HCT116 (cell line): ENCODE measurements around the gene EXOSC7. TPM values are rescaled to one million over a fixed set of nuclear protein-coding genes. Genes with fewer than 3 reads are reported as not detected.

Experiments
- ATAC-seq: fragments of 200-7000 bp; cut with Tn5 transposase; 2 replicates; pipeline ENCODE4 v1.9.1; 2020; ENCODE audit warnings: mild to moderate bottlenecking, moderate library complexity
- BruUV-seq: library from RNA; stranded (reverse); fragments of 400-500 nt; replicated peaks from 2 replicates; lab custom pipeline; 2021; lab: Mats Ljungman, UMichigan
- CTCF ChIA-PET: fragments of 300-600 bp; sonication (Branson Sonifier 250); formaldehyde crosslinking; loops from one replicate; lab custom pipeline; 2021; ENCODE audit warnings: antibody characterized with exemption; lab: Charles Lee
- POLR2A ChIA-PET: fragments of 300-600, 350-600 bp; sonication (Branson Sonifier 250); formaldehyde crosslinking; loops from one replicate; lab custom pipeline; 2021; ENCODE audit warnings: antibody characterized with exemption; lab: Charles Lee
- RAD21 ChIA-PET, 2 experiments: fragments of 300-600 bp; sonication (Branson Sonifier 250); formaldehyde crosslinking; loops; one replicate each; lab custom pipeline; 2023; ENCODE audit warnings: low total read pairs in 2 of 2; ENCODE audit not compliant: uncharacterized antibody in 2 of 2, unreplicated experiment in 2 of 2, low non-redundant PET in 1 of 2; lab: Charles Lee
- DNase-seq: peaks from one replicate; pipeline ENCODE4 v3.0.0-alpha.2; 2010; ENCODE audit warnings: low read depth, low spot score
- H2AFZ ChIP-seq: fragments of 200-600 bp; shearing (Covaris generic), sonication (generic); 2 replicates; pipeline ENCODE4 v1.6.1; 2017; ENCODE audit warnings: low read depth, mixed run types, mixed read lengths, antibody characterized with exemption, low read length; ENCODE audit not compliant: poor library complexity, severe bottlenecking
- H3K27ac ChIP-seq: 2 replicates; pipeline ENCODE4 v1.5.1; 2012; ENCODE audit warnings: low read depth, low read length
- H3K27me3 ChIP-seq: fragments of 200-600 bp; sonication (generic); 2 replicates; pipeline ENCODE4 v1.6.1; 2016; ENCODE audit warnings: mixed run types, low read length, mixed read lengths; ENCODE audit not compliant: insufficient read depth
- H3K36me3 ChIP-seq, 2 experiments: fragments of 200-500 bp in 1 of 2; fragments of 200-600 bp in 1 of 2; sonication (Bioruptor generic) in 1 of 2; sonication (generic) in 1 of 2; 2 replicates each; pipeline versions ENCODE4 v1.5.1 to v1.6.1; 2014 to 2016; ENCODE audit warnings: low read length in 2 of 2, inconsistent platforms in 1 of 2, mixed read lengths in 1 of 2, mixed run types in 1 of 2; ENCODE audit not compliant: insufficient read depth in 2 of 2, control insufficient read depth in 1 of 2
- H3K4me1 ChIP-seq, 2 experiments: fragments of 200-600 bp in 1 of 2; sonication (generic) in 1 of 2; 2 replicates each; pipeline versions ENCODE4 v1.5.1 to v1.6.1; 2012 to 2017; ENCODE audit warnings: low read length in 2 of 2, inconsistent platforms in 1 of 2, mild to moderate bottlenecking in 1 of 2, mixed read lengths in 1 of 2, mixed run types in 1 of 2, moderate library complexity in 1 of 2; ENCODE audit not compliant: insufficient read depth in 2 of 2, control insufficient read depth in 1 of 2
- H3K4me2 ChIP-seq: fragments of 200-600 bp; sonication (generic); 2 replicates; pipeline ENCODE4 v1.6.1; 2017; ENCODE audit warnings: mixed run types, low read length, mixed read lengths
- H3K4me3 ChIP-seq, 2 experiments: fragments of 200-600 bp in 1 of 2; sonication (generic) in 1 of 2; replicated peaks in 1 of 2; 2 replicates each; pipeline ENCODE4 v1.5.1; 2011 to 2016; ENCODE audit warnings: low read length in 2 of 2, control low read depth in 1 of 2, low read depth in 1 of 2, mild to moderate bottlenecking in 1 of 2, mixed read lengths in 1 of 2, mixed run types in 1 of 2
- H3K79me2 ChIP-seq: fragments of 200-600 bp; sonication (generic); 2 replicates; pipeline ENCODE4 v1.6.1; 2017; ENCODE audit warnings: mild to moderate bottlenecking, mixed run types, low read length, moderate library complexity, mixed read lengths; ENCODE audit not compliant: insufficient read depth
- H3K9ac ChIP-seq: fragments of 200-600 bp; sonication (generic); 2 replicates; pipeline ENCODE4 v1.6.1; 2016; ENCODE audit warnings: low read length, mixed read lengths
- H3K9me2 ChIP-seq: fragments of 200-600 bp; sonication (generic), shearing (Covaris generic); 2 replicates; pipeline ENCODE4 v1.6.1; 2017; ENCODE audit warnings: mixed run types, mild to moderate bottlenecking, moderate library complexity; ENCODE audit not compliant: insufficient read depth
- H3K9me3 ChIP-seq, 2 experiments: fragments of 200-500 bp in 1 of 2; fragments of 200-600 bp in 1 of 2; sonication (Bioruptor generic) in 1 of 2; sonication (generic) in 1 of 2; 2 replicates each; pipeline ENCODE4 v1.6.1; 2014 to 2017; ENCODE audit warnings: low read length in 2 of 2, mixed read lengths in 2 of 2, inconsistent platforms in 1 of 2, low read depth in 1 of 2, mild to moderate bottlenecking in 1 of 2, mixed run types in 1 of 2, moderate library complexity in 1 of 2; ENCODE audit not compliant: control insufficient read depth in 1 of 2, insufficient read depth in 1 of 2
- H4K20me1 ChIP-seq: fragments of 200-600 bp; sonication (generic), shearing (Covaris generic); 2 replicates; pipeline ENCODE4 v1.6.1; 2017; ENCODE audit warnings: mixed run types, mild to moderate bottlenecking, moderate library complexity; ENCODE audit not compliant: insufficient read depth
- ATF3 ChIP-seq: IDR thresholded peaks from 2 replicates; pipeline ENCODE4 v1.6.1; 2012
- CBX3 ChIP-seq: IDR thresholded peaks from 2 replicates; pipeline ENCODE4 v1.6.1; 2012; ENCODE audit warnings: low read depth
- CTCF ChIP-seq, 3 experiments: fragments of 200-600 bp in 1 of 3; sonication (generic) in 1 of 3; IDR thresholded peaks in 2 of 3; conservative IDR thresholded peaks in 1 of 3; 2 replicates each; pipeline ENCODE4 v1.5.1; 2012 to 2017; ENCODE audit warnings: low read depth in 2 of 3, low read length in 2 of 3, antibody characterized with exemption in 1 of 3, borderline replicate concordance in 1 of 3, control low read depth in 1 of 3, mild to moderate bottlenecking in 1 of 3, mixed read lengths in 1 of 3, mixed run types in 1 of 3, moderate library complexity in 1 of 3; ENCODE audit not compliant: insufficient read depth in 1 of 3
- EGR1 ChIP-seq: IDR thresholded peaks from 2 replicates; pipeline ENCODE4 v1.6.1; 2012; ENCODE audit warnings: low read depth
- ELF1 ChIP-seq: IDR thresholded peaks from 2 replicates; pipeline ENCODE4 v1.6.1; 2012; ENCODE audit warnings: low read depth, borderline replicate concordance
- EZH2 ChIP-seq: fragments of 200-600 bp; sonication (generic); IDR thresholded peaks from 2 replicates; pipeline ENCODE4 v1.6.1; 2017; ENCODE audit warnings: antibody characterized with exemption, mixed run types
- JUND ChIP-seq: IDR thresholded peaks from 2 replicates; pipeline ENCODE4 v1.6.1; 2012
- POLR2A ChIP-seq: IDR thresholded peaks from 2 replicates; pipeline ENCODE4 v1.7.0; 2011; ENCODE audit warnings: borderline replicate concordance; ENCODE audit not compliant: insufficient read depth, insufficient read length; ENCODE audit errors: extremely low read depth
- POLR2AphosphoS5 ChIP-seq: IDR thresholded peaks from 2 replicates; pipeline ENCODE4 v1.6.1; 2011; ENCODE audit warnings: mild to moderate bottlenecking, low read depth, low read length, moderate library complexity
- SIN3A ChIP-seq: IDR thresholded peaks from 2 replicates; pipeline ENCODE4 v1.6.1; 2012; ENCODE audit warnings: low read depth
- TCF7L2 ChIP-seq: IDR thresholded peaks from 2 replicates; pipeline ENCODE4 v1.7.0; 2011; ENCODE audit warnings: borderline replicate concordance, inconsistent platforms; ENCODE audit not compliant: insufficient read depth, insufficient read length; ENCODE audit errors: extremely low read depth
- YY1 ChIP-seq: IDR thresholded peaks from 2 replicates; pipeline ENCODE4 v1.6.1; 2011; ENCODE audit warnings: low read length, low read depth, moderate library complexity, mild to moderate bottlenecking; ENCODE audit not compliant: insufficient replicate concordance; ENCODE audit errors: extremely low read depth
- intact Hi-C: fragments of 100-400 bp; cut with micrococcal nuclease; formaldehyde crosslinking; loops from 2 replicates; pipeline ENCODE4 v1.10.0; 2022
- total RNA-seq: library from RNA; stranded (reverse); gene quantifications from one replicate; pipeline ENCODE4 v1.2.1, GENCODE V29; 2021; ENCODE audit not compliant: unreplicated experiment
- TF ChIP-seq, protein P1 (sequence below): IDR thresholded peaks from 2 replicates; pipeline ENCODE4 v1.6.1; 2011; ENCODE audit warnings: mild to moderate bottlenecking, low read length, moderate library complexity; ENCODE audit not compliant: insufficient replicate concordance; ENCODE audit errors: extremely low read depth
- TF ChIP-seq, protein P2 (sequence below): IDR thresholded peaks from 2 replicates; pipeline ENCODE4 v1.6.1; 2012; ENCODE audit warnings: low read depth

The EXOSC7 gene
- total RNA-seq, 1 experiment from 2014 or later: 72.6 TPM

DNA sequence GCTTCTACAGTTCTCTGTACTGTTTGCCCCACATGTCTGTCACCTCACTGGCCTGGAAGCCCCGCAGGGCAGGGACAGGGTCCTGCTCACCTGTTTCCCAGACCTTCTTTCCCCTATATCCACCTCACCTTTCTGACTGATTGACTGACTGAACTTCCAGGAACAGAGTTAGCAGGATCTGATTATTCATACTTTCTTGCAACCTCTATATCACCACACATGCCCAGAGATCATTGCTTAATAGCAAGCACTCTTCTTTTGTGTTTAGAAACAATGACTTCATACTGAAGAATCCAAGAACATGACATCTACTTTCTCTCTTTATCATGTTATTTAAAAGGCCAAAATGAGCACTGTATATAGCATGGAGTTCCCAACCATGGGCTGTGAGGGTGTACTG is 32.1 kb downstream of the EXOSC7 start:
- no peaks in the 10 kb centered on the region for H4K20me1 ChIP-seq
- no peak overlapping the region for H3K27ac ChIP-seq
- H2AFZ ChIP-seq: no peak overlapping the region
- H3K4me3 ChIP-seq: no peak overlapping the region
- H3K9me3 ChIP-seq: no peaks in the 10 kb centered on the region
- H3K27me3 ChIP-seq: no peaks in the 10 kb centered on the region
- H3K4me2 ChIP-seq: no peak overlapping the region
- ChIA-PET CTCF (no interaction called here), POLR2A (no interaction called here), RAD21 (no interaction called here)
- TF ChIP-seq TCF7L2: no peak
- TF ChIP-seq, protein P1, sequence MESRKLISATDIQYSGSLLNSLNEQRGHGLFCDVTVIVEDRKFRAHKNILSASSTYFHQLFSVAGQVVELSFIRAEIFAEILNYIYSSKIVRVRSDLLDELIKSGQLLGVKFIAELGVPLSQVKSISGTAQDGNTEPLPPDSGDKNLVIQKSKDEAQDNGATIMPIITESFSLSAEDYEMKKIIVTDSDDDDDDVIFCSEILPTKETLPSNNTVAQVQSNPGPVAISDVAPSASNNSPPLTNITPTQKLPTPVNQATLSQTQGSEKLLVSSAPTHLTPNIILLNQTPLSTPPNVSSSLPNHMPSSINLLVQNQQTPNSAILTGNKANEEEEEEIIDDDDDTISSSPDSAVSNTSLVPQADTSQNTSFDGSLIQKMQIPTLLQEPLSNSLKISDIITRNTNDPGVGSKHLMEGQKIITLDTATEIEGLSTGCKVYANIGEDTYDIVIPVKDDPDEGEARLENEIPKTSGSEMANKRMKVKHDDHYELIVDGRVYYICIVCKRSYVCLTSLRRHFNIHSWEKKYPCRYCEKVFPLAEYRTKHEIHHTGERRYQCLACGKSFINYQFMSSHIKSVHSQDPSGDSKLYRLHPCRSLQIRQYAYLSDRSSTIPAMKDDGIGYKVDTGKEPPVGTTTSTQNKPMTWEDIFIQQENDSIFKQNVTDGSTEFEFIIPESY: no peak
- no peak for TF ChIP-seq ATF3
- no peak for TF ChIP-seq CTCF (IDR thresholded peaks at IDR 0.05 in 2 of 3, conservative IDR thresholded peaks at IDR 0.05 in 1 of 3; ENCODE audit: borderline replicate concordance in 1 of 3, insufficient read depth in 1 of 3, low read depth in 2 of 3, low read length in 2 of 3)
- TF ChIP-seq, protein P2, sequence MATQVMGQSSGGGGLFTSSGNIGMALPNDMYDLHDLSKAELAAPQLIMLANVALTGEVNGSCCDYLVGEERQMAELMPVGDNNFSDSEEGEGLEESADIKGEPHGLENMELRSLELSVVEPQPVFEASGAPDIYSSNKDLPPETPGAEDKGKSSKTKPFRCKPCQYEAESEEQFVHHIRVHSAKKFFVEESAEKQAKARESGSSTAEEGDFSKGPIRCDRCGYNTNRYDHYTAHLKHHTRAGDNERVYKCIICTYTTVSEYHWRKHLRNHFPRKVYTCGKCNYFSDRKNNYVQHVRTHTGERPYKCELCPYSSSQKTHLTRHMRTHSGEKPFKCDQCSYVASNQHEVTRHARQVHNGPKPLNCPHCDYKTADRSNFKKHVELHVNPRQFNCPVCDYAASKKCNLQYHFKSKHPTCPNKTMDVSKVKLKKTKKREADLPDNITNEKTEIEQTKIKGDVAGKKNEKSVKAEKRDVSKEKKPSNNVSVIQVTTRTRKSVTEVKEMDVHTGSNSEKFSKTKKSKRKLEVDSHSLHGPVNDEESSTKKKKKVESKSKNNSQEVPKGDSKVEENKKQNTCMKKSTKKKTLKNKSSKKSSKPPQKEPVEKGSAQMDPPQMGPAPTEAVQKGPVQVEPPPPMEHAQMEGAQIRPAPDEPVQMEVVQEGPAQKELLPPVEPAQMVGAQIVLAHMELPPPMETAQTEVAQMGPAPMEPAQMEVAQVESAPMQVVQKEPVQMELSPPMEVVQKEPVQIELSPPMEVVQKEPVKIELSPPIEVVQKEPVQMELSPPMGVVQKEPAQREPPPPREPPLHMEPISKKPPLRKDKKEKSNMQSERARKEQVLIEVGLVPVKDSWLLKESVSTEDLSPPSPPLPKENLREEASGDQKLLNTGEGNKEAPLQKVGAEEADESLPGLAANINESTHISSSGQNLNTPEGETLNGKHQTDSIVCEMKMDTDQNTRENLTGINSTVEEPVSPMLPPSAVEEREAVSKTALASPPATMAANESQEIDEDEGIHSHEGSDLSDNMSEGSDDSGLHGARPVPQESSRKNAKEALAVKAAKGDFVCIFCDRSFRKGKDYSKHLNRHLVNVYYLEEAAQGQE: no peak
- TF ChIP-seq POLR2A: no peak
- no peak for TF ChIP-seq ELF1
- no peak for TF ChIP-seq SIN3A
- no peak for TF ChIP-seq POLR2AphosphoS5
- no peak for TF ChIP-seq YY1
- TF ChIP-seq CBX3: no peak
- no peak for TF ChIP-seq JUND
- TF ChIP-seq EGR1: no peak
- no peak for TF ChIP-seq EZH2
- no peaks in the 10 kb centered on the region for H3K9me2 ChIP-seq
- H3K79me2 ChIP-seq: peaks cover 4% of the 10 kb centered on the region; the same call in 1 of the 2 replicates
- peaks cover 11 to 31% of the 10 kb centered on the region in 2 experiments; a peak in 3 of 4 replicates for H3K36me3 ChIP-seq
- BruUV-seq: no TSS peak
- H3K9ac ChIP-seq: no peak overlapping the region
- no peaks in the 10 kb centered on the region for H3K4me1 ChIP-seq
- DNase-seq (no peak), ATAC-seq (no peak)
- intact Hi-C loops: no loop called here
